H1 (cell line): ENCODE data around the gene CXCL10. TPM values are rescaled to one million over a fixed set of nuclear protein-coding genes. Genes with fewer than 3 reads are reported as not detected.

Source experiments
- YY1 ChIP-seq: IDR thresholded peaks from 2 replicates; pipeline ENCODE4 v1.6.1; 2011; ENCODE audit warnings: low read depth, mild to moderate bottlenecking, low read length
- polyA plus RNA-seq, 7 experiments: library from polyadenylated mRNA; depleted of rRNA in 3 of 7; stranded (reverse) in 5 of 7; unstranded in 2 of 7; fragments of >200 nt in 5 of 7; fragments of 200-250 nt in 2 of 7; gene quantifications; 1 replicate in 5 of 7; 2 replicates in 1 of 7; 4 replicates in 1 of 7; pipeline versions ENCODE4 v1.2.1 to v1.2.3, GENCODE V29; 2011 to 2013; ENCODE audit warnings: missing spikeins in 2 of 7, mixed read lengths in 2 of 7
- total RNA-seq: library from RNA; stranded (reverse); fragmentation: NEBNext Ultra II Directional; extraction: Animal tissue kit (Norgen Biotek cat#: 25700); gene quantifications from 2 replicates; pipeline ENCODE4 v1.2.1, GENCODE V29; 2021

Gene CXCL10
- total and polyA plus RNA-seq, 2 of the 8 experiments (the other 6 are each of a cell fraction or from before 2014, with no cell fraction given) = not detected

DNA sequence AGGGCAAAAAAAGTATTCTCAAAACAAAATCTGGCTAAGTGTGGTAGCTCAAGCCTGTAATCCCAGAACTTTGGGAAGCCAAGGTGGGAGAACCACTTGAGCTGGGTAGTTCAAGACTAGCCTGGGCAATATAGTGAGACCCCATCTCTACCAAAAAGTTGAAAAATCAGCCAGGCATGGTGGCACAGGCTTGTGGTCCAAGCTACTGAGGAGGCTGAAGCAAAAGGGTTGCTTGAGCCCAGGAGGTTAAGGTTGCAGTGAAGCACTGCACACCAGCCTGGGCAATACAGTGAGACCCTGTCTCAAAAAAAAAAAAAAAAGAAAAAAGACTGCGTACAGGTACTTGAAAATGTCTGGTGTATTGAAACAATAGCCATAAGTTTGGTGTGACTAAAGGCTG, 30.8 kb downstream of the CXCL10 start (continued):
- no peak for TF ChIP-seq YY1
